MM.1S (cell line): ENCODE results near the gene MCTP2.

Experiments
- EZH2 ChIP-seq: fragments of 300-600 bp; sonication (generic); optimal IDR thresholded peaks from 2 replicates; pipeline ENCODE3; 2017; ENCODE audit warnings: low read depth, mild to moderate bottlenecking, antibody characterized with exemption, low read length, mixed read lengths
- EZH2phosphoT487 ChIP-seq: fragments of 300-600 bp; sonication (generic); IDR thresholded peaks from 2 replicates; pipeline ENCODE4 v1.6.1; 2018; ENCODE audit warnings: antibody characterized with exemption, low read length
- TF ChIP-seq, protein P1 (sequence below): fragments of 300-600 bp; sonication (generic); IDR thresholded peaks from 2 replicates; pipeline ENCODE4 v1.5.1; 2016; ENCODE audit warnings: antibody characterized with exemption, low read length, mixed read lengths

DNA sequence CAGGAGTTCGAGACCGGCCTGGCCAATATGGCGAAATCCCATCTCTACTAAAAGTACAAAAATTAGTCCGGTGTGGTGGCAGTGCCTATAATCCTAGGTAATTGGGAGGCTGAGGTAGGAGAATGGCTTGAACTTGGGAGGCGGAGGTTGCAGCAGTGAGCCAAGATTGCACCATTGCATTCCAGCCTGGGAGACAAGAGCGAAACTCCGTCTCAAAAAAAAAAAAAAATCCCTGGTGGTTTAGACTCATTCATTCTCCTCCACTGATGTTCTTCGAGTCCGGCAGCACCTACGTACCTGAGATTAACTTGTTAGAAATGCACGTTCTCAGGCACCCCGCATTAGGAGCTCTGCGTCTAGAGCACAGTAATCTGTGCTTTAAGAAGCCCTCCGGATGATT is 3.7 kb downstream of the MCTP2 start:
- no peak for TF ChIP-seq EZH2
- TF ChIP-seq, protein P1, sequence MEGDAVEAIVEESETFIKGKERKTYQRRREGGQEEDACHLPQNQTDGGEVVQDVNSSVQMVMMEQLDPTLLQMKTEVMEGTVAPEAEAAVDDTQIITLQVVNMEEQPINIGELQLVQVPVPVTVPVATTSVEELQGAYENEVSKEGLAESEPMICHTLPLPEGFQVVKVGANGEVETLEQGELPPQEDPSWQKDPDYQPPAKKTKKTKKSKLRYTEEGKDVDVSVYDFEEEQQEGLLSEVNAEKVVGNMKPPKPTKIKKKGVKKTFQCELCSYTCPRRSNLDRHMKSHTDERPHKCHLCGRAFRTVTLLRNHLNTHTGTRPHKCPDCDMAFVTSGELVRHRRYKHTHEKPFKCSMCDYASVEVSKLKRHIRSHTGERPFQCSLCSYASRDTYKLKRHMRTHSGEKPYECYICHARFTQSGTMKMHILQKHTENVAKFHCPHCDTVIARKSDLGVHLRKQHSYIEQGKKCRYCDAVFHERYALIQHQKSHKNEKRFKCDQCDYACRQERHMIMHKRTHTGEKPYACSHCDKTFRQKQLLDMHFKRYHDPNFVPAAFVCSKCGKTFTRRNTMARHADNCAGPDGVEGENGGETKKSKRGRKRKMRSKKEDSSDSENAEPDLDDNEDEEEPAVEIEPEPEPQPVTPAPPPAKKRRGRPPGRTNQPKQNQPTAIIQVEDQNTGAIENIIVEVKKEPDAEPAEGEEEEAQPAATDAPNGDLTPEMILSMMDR, result no peak
- no peak for TF ChIP-seq EZH2phosphoT487
